ENCODE results near the gene PPIP5K2.
A peak's percentile ranks its signal among the peaks of the same experiment; 100 is the strongest.

PPIP5K2 gene

GRCh38 chr5:103210952-103211351 is 90.9 kb downstream of the PPIP5K2 start:
- Histone ChIP-seq H3K4me2 (ENCODE audit: low read depth, low read length) (peak overlapping the region; percentile 82; the same call in 1 of the 2 replicates), H3K4me1 (ENCODE audit: low read length) (peaks cover 14% of the 10 kb centered on the region), H4K20me1 (ENCODE audit: insufficient read depth, low read length) (no peaks in the 10 kb centered on the region), H3K4me3 (ENCODE audit: low read length) (no peak overlapping the region), H3K27me3 (replicated peaks; ENCODE audit: insufficient read depth, low read length) (no peaks in the 10 kb centered on the region), H3K27ac (ENCODE audit: low read length) (no peak overlapping the region), H3K79me2 (ENCODE audit: low read length) (no peaks in the 10 kb centered on the region), H3K9me2 (replicated peaks; ENCODE audit: insufficient read depth, low read length) (no peaks in the 10 kb centered on the region), H3K9me3 (replicated peaks; ENCODE audit: insufficient read depth, low read length) (no peaks in the 10 kb centered on the region), H3F3A (ENCODE audit: insufficient read depth, low read length) (peaks cover 6% of the 10 kb centered on the region; the same call in 1 of the 2 replicates), H3K36me3 (replicated peaks; ENCODE audit: insufficient read depth, low read length) (no peaks in the 10 kb centered on the region), H3K9ac (ENCODE audit: low read length) (no peak overlapping the region), H2AFZ (ENCODE audit: low read length) (no peak overlapping the region)
- no peak for DNase-seq
- TF ChIP-seq CTCF (IDR thresholded peaks at IDR 0.05; ENCODE audit: low read length) (no peak), EZH2 (optimal IDR thresholded peaks at IDR 0.05; ENCODE audit: low read depth, low read length) (no peak)

GRCh38 chr5:103211576-103212561 is 91.8 kb downstream of the PPIP5K2 start:
- Histone ChIP-seq H3K27me3 (replicated peaks; ENCODE audit: insufficient read depth, low read length) (no peaks in the 10 kb centered on the region), H3K4me2 (ENCODE audit: low read depth, low read length) (peak overlapping the region; percentile 82), H3K9me2 (replicated peaks; ENCODE audit: insufficient read depth, low read length) (no peaks in the 10 kb centered on the region), H3K79me2 (ENCODE audit: low read length) (no peaks in the 10 kb centered on the region), H3F3A (ENCODE audit: insufficient read depth, low read length) (peaks cover 6% of the 10 kb centered on the region; the same call in 1 of the 2 replicates), H3K4me3 (ENCODE audit: low read length) (peak overlapping the region; percentile 33), H3K36me3 (replicated peaks; ENCODE audit: insufficient read depth, low read length) (no peaks in the 10 kb centered on the region), H4K20me1 (ENCODE audit: insufficient read depth, low read length) (no peaks in the 10 kb centered on the region), H2AFZ (ENCODE audit: low read length) (peak overlapping the region; percentile 62), H3K4me1 (ENCODE audit: low read length) (peaks cover 14% of the 10 kb centered on the region), H3K9ac (ENCODE audit: low read length) (peak overlapping the region; percentile 7; the same call in 1 of the 2 replicates), H3K27ac (ENCODE audit: low read length) (peak overlapping the region; percentile 31; the same call in 1 of the 2 replicates), H3K9me3 (replicated peaks; ENCODE audit: insufficient read depth, low read length) (no peaks in the 10 kb centered on the region)
- TF ChIP-seq EZH2 (optimal IDR thresholded peaks at IDR 0.05; ENCODE audit: low read depth, low read length) (no peak), CTCF (IDR thresholded peaks at IDR 0.05; ENCODE audit: low read length) (no peak), EZH2phosphoT487 (IDR thresholded peaks at IDR 0.05; ENCODE audit: low read length) (no peak)
- peak; percentile 87 for DNase-seq

- no peak overlapping the region for H2AFZ ChIP-seq (ENCODE audit: low read length)
- no peak for DNase-seq
- H3K4me3 ChIP-seq (ENCODE audit: low read length), result no peak overlapping the region
These were observed 96.0 kb downstream of the PPIP5K2 start for GRCh38 chr5:103216137-103216536.

More at GRCh38 chr5:103216137-103216536, 96.0 kb downstream of the PPIP5K2 start:
- Histone ChIP-seq H3F3A (ENCODE audit: insufficient read depth, low read length) (peaks cover 6% of the 10 kb centered on the region; the same call in 1 of the 2 replicates), H3K9me3 (replicated peaks; ENCODE audit: insufficient read depth, low read length) (no peaks in the 10 kb centered on the region), H3K27ac (ENCODE audit: low read length) (no peak overlapping the region), H3K4me1 (ENCODE audit: low read length) (peaks cover 11% of the 10 kb centered on the region), H3K9me2 (replicated peaks; ENCODE audit: insufficient read depth, low read length) (no peaks in the 10 kb centered on the region), H3K79me2 (ENCODE audit: low read length) (no peaks in the 10 kb centered on the region), H3K4me2 (ENCODE audit: low read depth, low read length) (no peak overlapping the region), H3K9ac (ENCODE audit: low read length) (no peak overlapping the region), H3K36me3 (replicated peaks; ENCODE audit: insufficient read depth, low read length) (no peaks in the 10 kb centered on the region), H4K20me1 (ENCODE audit: insufficient read depth, low read length) (no peaks in the 10 kb centered on the region), H3K27me3 (replicated peaks; ENCODE audit: insufficient read depth, low read length) (no peaks in the 10 kb centered on the region)
- TF ChIP-seq EZH2phosphoT487 (IDR thresholded peaks at IDR 0.05; ENCODE audit: low read length), result no peak
- TF ChIP-seq CTCF (IDR thresholded peaks at IDR 0.05; ENCODE audit: low read length), result no peak
- no peak for TF ChIP-seq EZH2 (optimal IDR thresholded peaks at IDR 0.05; ENCODE audit: low read depth, low read length)
